Measurements from ENCODE around the gene STX7.

Gene STX7

GRCh38 chr6:132413499-132413802 is 99.5 kb downstream of the STX7 start:
- no peak overlapping the region for H3K4me3 ChIP-seq (ENCODE audit: low read depth, low read length)

DNA sequence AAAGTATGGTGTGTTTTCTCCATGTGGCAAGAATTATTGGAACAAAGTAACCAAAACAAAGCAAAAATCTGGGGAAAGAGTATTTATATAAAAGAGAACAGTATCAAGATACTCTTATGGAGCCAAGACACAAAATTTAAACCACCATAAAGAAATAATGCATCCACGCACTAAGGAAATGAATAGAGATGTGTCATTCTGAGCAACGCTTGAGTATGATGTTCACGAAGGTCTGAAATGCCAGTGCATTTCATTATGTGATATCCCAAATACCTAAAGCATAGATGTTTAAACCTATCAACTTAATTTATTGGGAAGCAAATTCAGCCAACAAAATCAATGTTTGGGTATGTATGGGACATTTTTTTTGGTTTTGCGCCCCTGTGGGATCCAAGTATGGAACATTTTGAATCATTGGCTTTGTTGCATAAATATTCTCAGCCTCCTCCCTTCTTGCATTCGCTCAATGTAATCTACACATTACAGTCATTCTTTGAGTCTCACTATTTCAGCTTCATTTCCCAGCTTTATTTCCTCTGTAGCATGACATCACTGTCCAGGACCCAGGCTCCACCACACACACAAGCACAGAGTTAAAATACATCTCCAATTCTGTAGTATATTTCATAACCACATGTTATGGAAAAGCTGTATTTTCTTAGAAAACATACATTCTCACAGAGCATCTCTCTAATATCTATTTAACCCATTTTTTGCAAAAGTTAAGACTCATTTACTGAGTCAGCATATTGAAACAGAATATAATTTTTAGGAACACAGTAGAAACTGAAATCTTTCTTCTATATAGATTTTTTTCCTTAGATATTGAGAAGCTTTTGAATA is 100.0 kb downstream of the STX7 start:
- TF ChIP-seq, protein P1, sequence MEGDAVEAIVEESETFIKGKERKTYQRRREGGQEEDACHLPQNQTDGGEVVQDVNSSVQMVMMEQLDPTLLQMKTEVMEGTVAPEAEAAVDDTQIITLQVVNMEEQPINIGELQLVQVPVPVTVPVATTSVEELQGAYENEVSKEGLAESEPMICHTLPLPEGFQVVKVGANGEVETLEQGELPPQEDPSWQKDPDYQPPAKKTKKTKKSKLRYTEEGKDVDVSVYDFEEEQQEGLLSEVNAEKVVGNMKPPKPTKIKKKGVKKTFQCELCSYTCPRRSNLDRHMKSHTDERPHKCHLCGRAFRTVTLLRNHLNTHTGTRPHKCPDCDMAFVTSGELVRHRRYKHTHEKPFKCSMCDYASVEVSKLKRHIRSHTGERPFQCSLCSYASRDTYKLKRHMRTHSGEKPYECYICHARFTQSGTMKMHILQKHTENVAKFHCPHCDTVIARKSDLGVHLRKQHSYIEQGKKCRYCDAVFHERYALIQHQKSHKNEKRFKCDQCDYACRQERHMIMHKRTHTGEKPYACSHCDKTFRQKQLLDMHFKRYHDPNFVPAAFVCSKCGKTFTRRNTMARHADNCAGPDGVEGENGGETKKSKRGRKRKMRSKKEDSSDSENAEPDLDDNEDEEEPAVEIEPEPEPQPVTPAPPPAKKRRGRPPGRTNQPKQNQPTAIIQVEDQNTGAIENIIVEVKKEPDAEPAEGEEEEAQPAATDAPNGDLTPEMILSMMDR (IDR thresholded peaks at IDR 0.05; ENCODE audit: low read depth, low read length) = no peak
- no peak overlapping the region for H3K4me3 ChIP-seq (ENCODE audit: low read depth, low read length)

More at GRCh38 chr6:132413499-132413802, 99.5 kb downstream of the STX7 start:
- TF ChIP-seq, protein P1 (IDR thresholded peaks at IDR 0.05; ENCODE audit: low read depth, low read length) = no peak

DNA sequence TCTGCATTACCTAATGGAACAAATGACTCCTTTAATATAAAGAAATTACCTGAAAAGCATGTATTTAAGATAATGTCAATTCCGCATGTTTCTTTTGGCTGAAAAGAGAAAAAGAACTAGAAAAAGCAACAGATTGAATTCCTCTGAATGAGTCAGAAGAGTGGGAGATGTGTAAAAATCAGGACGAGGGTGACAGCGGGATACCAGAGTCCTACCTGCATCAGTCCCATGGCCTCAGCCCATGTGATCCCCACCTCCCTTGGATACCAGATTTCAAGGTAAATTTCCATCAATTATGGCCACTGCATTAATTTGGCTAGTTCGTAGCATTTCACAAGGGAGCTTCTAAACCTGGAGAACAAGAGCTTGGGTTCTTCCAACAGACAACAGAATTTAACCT is 101.6 kb downstream of the STX7 start:
- TF ChIP-seq, protein P1 (IDR thresholded peaks at IDR 0.05; ENCODE audit: low read depth, low read length) = no peak
- no peak overlapping the region for H3K4me3 ChIP-seq (ENCODE audit: low read depth, low read length)

GRCh38 chr6:132410830-132411229 is 102.1 kb downstream of the STX7 start:
- TF ChIP-seq, protein P1 (IDR thresholded peaks at IDR 0.05; ENCODE audit: low read depth, low read length) = no peak
- no peak overlapping the region for H3K4me3 ChIP-seq (ENCODE audit: low read depth, low read length)

DNA sequence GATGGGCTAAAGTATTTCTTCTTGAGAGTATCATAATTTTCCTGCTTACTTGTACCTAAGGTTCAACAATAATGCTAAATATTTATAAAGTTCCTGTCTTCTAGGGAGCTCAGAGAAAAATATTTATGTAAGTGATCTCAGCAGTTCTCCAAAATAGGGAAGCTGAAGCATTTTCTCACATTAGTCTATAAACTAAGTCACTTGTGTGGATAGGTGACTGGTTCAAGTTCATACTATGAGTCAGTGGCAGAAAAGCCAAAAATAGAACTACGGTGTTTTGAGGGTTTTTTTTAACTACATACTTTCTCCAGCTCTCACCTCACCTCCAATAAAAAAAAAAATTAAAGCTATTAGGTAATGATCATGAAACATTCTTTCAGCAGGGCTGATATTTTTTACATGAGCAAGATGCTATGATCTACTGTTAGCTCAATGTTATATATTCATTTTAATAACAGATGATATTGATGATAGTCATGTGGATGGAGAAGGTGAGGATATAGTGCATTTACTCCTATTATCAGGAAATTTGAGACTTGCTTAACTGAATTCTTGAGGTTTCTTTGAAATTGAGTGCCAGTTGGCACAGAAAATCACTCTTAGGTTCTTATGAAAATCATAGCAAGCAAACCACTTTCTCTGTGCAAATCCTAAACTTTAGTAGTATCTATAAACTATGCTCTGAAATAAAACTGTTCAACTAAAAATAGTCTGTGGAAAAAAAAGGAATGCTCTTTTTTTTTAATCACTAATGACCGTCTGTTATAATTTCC is 107.6 kb downstream of the STX7 start:
- no peak overlapping the region for H3K4me3 ChIP-seq (ENCODE audit: low read depth, low read length)
- TF ChIP-seq, protein P1 (IDR thresholded peaks at IDR 0.05; ENCODE audit: low read depth, low read length) = no peak

- TF ChIP-seq, protein P1 (IDR thresholded peaks at IDR 0.05; ENCODE audit: low read depth, low read length) = no peak
- H3K4me3 ChIP-seq (ENCODE audit: low read depth, low read length) = no peak overlapping the region
These were observed 108.2 kb downstream of the STX7 start for GRCh38 chr6:132404736-132405135.

GRCh38 chr6:132404330-132404729 is 108.6 kb downstream of the STX7 start:
- H3K4me3 ChIP-seq (ENCODE audit: low read depth, low read length) = no peak overlapping the region
- TF ChIP-seq, protein P1 (IDR thresholded peaks at IDR 0.05; ENCODE audit: low read depth, low read length) = no peak
